Nephron progenitor cell (in vitro differentiated cells): Measurements from ENCODE around the gene ACTL10.

Experiments used
- DNase-seq: peaks from one replicate; pipeline ENCODE4 v3.0.0; 2021
- H3K27ac Mint-ChIP-seq: 2 replicates; pipeline ENCODE4 v1.8.0; 2021; ENCODE audit warnings: mild to moderate bottlenecking, moderate library complexity, mixed read lengths
- H3K27me3 Mint-ChIP-seq: 2 replicates; pipeline ENCODE4 v1.8.0; 2021; ENCODE audit warnings: mild to moderate bottlenecking, low read depth, mixed read lengths; ENCODE audit not compliant: poor library complexity
- H3K36me3 Mint-ChIP-seq: 2 replicates; pipeline ENCODE4 v1.8.0; 2021; ENCODE audit warnings: low read depth, mixed read lengths
- H3K4me1 Mint-ChIP-seq: 2 replicates; pipeline ENCODE4 v1.8.0; 2021; ENCODE audit warnings: mixed read lengths
- H3K4me3 Mint-ChIP-seq: 2 replicates; pipeline ENCODE4 v1.8.0; 2021; ENCODE audit warnings: mild to moderate bottlenecking, moderate library complexity, mixed read lengths
- H3K9me3 Mint-ChIP-seq: 2 replicates; pipeline ENCODE4 v1.8.0; 2021; ENCODE audit warnings: mild to moderate bottlenecking, moderate library complexity, mixed read lengths
- CTCF ChIP-seq: fragments of 200-600 bp; sonication (generic); IDR thresholded peaks from 2 replicates; pipeline ENCODE4 v1.5.0; 2021; ENCODE audit warnings: antibody characterized with exemption

Gene ACTL10

GRCh38 chr20:33656010-33656782, 10.5 kb upstream of the ACTL10 start:
- no peak for DNase-seq
- TF ChIP-seq CTCF: no peak

GRCh38 chr20:33656783-33657703, 9.7 kb upstream of the ACTL10 start:
- no peak overlapping the region for H3K27ac Mint-ChIP-seq
- H3K9me3 Mint-ChIP-seq: no peaks in the 10 kb centered on the region
- no peaks in the 10 kb centered on the region for H3K36me3 Mint-ChIP-seq
- no peak overlapping the region for H3K4me3 Mint-ChIP-seq
- TF ChIP-seq CTCF: no peak
- DNase-seq: no peak
- H3K4me1 Mint-ChIP-seq: peaks cover 11% of the 10 kb centered on the region
- H3K27me3 Mint-ChIP-seq: no peaks in the 10 kb centered on the region

More at GRCh38 chr20:33656010-33656782, 10.5 kb upstream of the ACTL10 start:
- Mint-ChIP-seq H3K4me3 (no peak overlapping the region), H3K27me3 (no peaks in the 10 kb centered on the region), H3K9me3 (no peaks in the 10 kb centered on the region), H3K4me1 (peaks cover 11% of the 10 kb centered on the region), H3K27ac (no peak overlapping the region), H3K36me3 (no peaks in the 10 kb centered on the region)

- no peak for DNase-seq
- H3K4me3 Mint-ChIP-seq: no peak overlapping the region
- H3K27me3 Mint-ChIP-seq: no peaks in the 10 kb centered on the region
- no peak for TF ChIP-seq CTCF
- H3K36me3 Mint-ChIP-seq: no peaks in the 10 kb centered on the region
- no peaks in the 10 kb centered on the region for H3K9me3 Mint-ChIP-seq
- peaks cover 13% of the 10 kb centered on the region for H3K4me1 Mint-ChIP-seq
- no peak overlapping the region for H3K27ac Mint-ChIP-seq
These were observed 9.0 kb upstream of the ACTL10 start for GRCh38 chr20:33657704-33658095.

GRCh38 chr20:33658510-33658909, 8.2 kb upstream of the ACTL10 start:
- no peaks in the 10 kb centered on the region for H3K9me3 Mint-ChIP-seq
- no peak for TF ChIP-seq CTCF
- DNase-seq: no peak
- H3K36me3 Mint-ChIP-seq: no peaks in the 10 kb centered on the region
- no peaks in the 10 kb centered on the region for H3K27me3 Mint-ChIP-seq
- H3K27ac Mint-ChIP-seq: no peak overlapping the region
- H3K4me3 Mint-ChIP-seq: no peak overlapping the region
- H3K4me1 Mint-ChIP-seq: peaks cover 11% of the 10 kb centered on the region

- Mint-ChIP-seq H3K27ac (no peak overlapping the region), H3K27me3 (no peaks in the 10 kb centered on the region), H3K36me3 (no peaks in the 10 kb centered on the region), H3K4me1 (peaks cover 11% of the 10 kb centered on the region), H3K9me3 (no peaks in the 10 kb centered on the region), H3K4me3 (no peak overlapping the region)
- DNase-seq: no peak
- TF ChIP-seq CTCF: no peak
These were observed 7.8 kb upstream of the ACTL10 start for GRCh38 chr20:33658929-33659328.
